GM21423 (cell line): ENCODE results near the gene CLCN3.
"Not testable (repeated sequence)": the region's sequence is repeated elsewhere in the genome, so short reads cannot be mapped to it uniquely, and the experiment has no call there.

Source experiments
- ATAC-seq: cut with Tn5 transposase; IDR thresholded peaks from one replicate; pipeline ENCODE4 v1.9.1; 2021; ENCODE audit warnings: mild to moderate bottlenecking, moderate library complexity; ENCODE audit not compliant: unreplicated experiment

The CLCN3 gene

DNA sequence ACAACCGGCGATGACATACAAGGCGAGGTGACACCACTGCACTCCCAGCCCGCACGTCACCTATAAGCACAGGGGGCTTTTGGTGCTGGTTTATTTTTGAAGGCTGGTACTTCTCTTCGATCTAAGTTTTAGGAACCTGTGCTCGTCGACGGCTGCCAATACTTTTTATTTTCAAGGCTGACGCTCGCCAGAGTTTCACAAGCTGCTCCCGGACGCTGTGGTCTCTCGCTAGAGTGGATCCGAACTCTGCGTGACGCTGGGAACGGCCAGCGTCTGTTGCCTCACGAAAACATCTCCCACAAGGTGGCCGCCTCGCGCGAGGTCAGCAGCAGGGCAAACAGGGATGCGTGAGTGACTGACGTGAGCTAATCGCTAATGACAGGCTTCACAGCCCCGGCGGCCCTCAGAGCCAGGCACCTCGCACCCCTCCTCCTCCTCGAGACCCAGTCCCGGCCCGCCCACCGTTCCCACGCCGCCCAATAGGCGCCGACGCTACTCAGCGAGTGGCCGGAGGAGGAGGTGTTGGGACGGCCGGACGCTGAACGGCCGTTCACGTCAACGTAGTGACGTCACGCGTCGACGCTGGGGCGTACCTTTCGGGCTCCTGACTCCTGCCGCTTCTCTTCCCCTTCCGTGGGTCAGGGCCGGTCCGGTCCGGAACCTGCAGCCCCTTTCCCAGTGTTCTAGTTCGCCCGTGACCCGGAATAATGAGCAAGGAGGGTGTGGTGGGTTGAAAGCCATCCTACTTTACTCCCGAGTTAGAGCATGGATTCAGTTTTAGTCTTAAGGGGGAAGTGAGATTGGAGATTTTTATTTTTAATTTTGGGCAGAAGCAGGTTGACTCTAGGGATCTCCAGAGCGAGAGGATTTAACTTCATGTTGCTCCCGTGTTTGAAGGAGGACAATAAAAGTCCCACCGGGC, at the start of gene CLCN3:
CLCN3 (plus strand) TSS at position 621 of the 922 bp plus-strand sequence. CDS start 15,351 bp downstream, outside the sequence.
- ATAC-seq, result peak; percentile 93

DNA sequence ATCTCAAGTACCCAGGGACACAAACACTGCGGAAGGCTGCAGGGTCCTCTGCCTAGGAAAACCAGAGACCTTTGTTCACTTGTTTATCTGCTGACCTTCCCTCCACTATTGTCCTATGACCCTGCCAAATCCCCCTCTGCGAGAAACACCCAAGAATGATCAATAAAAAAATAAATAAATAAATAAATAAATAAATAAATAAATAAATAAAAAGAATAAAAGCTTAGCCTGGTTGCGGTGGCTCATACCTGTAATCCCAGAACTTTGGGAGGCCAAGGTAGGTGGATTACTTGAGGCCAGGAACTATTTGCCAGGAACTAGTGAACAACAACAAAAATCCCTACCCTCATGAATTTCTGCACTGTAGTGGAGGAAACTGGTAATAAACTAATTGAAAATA, 49.4 kb upstream of the CLCN3 start:
- ATAC-seq, result not testable (repeated sequence)

DNA sequence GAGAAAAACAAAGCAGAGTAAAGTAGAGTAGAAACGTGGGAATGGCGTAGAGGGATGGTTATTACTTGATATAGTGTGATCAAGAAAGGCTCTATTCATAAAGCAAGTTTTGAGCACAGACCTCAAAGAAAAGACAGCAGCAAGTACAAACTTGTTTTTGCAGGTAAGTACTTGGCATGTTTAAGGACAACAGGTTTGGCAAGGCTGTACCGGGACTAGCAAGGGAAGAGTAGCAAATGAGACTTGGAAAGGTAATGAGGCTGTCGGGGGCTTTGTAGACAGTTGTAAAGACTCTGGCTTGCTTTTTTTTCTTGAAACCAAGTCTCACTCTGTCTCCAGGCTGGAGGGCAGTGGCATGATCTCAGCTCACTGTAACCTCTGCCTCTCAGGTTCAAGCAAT, 48.9 kb upstream of the CLCN3 start:
- ATAC-seq, result no peak

DNA sequence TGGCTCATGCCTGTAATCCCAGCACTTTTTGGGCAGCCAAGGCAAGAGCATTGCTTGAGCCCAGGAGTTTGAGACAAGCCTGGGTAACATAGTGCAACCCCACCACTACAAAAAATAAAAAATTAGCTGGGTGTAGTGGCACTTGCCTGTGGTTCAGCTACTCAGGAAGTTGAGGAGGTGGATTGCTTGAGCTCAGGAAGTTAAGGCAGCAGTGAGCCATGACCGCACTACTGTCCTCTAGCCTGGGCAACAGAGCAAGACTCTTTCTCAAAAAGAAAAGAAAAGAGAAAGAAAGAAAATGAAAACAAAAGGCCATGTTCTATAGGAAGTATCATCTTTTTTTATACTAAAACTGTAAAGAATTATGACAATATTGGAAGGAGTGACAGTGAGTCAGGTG, 46.5 kb upstream of the CLCN3 start:
- peak; percentile 80 for ATAC-seq

DNA sequence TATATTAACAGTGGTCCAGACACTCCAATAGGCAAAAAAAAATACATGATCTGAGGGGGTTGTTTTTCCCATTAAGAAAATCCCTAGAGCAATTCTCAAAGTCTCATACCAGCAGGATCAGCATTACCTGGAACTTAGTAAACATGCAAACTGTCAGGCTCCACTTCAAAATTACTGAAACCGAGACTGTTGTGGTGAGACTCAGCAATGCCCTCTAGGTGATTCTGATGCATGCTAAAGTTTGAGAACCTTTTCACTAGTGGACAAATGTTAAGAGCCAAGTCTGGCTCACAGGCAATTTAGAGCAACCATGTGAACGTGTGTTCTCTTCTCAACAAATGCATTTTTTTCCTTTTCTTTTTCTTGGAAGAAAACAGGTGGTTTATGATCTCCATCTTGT, 38.2 kb upstream of the CLCN3 start:
- ATAC-seq, result peak; percentile 85

DNA sequence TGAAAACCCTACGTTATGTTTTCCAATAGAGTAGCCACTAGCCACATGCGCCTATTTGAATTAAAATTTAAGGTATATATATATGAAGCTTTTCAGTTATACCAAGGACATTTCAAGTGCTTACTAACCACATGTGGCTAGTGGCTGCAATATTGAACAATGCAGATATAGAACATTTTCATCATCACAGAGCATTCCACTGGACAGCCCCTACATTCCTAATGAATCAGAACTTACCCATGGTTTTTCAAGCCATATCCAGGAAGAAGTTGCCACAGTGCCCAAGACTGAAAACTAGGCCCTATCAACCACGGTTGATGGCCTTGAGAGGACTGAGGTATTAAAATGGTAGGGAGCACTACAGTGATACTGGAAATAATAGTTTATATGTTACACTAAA, 37.7 kb upstream of the CLCN3 start:
- no peak for ATAC-seq

DNA sequence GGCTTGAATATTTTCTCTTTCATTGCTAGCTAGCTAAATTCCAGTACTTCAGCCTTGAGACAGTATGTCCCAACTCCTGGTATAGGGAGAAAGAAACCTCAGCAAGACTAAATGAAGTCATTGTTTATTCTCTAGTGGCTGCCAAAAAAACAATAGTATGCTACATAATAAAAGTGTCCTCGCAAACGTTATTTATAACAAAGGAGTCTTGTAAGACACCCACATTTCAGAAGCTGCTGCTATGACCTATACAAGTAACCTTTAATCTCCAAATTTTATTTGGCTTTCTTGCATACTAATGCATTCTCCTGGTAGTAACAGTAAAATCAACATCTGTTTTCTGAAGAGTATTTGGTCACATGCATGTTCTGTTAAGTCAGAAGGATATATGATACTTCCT, 36.8 kb upstream of the CLCN3 start:
- no peak for ATAC-seq

DNA sequence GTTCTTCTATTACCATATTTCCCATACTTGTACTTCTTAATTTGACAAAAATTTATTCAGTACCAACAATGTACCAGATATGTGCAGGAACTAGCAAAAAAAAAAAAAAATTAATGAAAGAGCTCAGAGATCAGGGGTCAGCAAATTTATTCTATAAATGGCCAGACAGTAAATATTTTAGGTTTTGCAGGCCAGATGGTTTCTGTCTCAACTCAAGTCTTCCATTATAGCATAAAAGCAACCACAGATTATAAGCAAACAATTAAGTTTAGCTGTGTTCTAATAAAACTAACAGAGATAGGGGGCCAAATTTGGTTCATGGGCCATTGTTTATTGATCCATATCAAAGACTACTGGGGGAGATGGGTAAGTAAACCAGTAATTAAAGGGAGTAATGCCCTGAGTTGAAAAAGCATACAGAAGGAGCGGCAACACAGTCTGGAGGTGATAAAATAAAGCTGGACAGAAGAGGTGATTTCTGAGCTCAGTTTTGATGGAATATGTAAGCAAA, 27.3 kb upstream of the CLCN3 start:
- no peak for ATAC-seq

DNA sequence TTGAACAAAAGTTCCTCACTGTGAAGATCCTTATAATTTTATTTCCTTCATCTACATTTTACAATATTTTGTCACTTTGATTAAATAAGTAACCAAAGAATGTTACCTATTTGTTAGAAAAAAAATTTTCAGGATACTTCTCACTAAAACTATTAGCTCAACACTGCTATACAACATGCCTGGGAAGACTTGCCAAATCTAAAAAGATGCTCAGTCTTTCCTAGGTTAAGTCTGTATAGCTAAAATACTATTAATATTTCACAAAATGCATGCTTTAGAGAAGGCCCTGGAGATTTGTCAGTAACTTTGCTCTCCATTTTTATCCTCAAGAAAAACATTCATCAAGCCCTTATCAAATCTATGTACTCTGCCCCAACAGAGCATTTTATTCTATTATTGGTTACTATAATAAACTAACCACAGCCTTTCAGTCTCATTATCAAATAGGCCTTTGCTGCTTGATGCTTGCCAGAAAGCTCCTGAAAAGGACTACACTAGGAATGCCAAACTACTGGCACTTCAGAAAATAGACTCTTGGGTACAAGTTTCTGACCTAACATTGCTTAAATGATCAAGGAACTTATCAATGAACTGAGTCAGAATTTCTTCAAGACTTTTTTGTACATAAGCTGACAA, 25.7 kb upstream of the CLCN3 start:
- no peak for ATAC-seq

DNA sequence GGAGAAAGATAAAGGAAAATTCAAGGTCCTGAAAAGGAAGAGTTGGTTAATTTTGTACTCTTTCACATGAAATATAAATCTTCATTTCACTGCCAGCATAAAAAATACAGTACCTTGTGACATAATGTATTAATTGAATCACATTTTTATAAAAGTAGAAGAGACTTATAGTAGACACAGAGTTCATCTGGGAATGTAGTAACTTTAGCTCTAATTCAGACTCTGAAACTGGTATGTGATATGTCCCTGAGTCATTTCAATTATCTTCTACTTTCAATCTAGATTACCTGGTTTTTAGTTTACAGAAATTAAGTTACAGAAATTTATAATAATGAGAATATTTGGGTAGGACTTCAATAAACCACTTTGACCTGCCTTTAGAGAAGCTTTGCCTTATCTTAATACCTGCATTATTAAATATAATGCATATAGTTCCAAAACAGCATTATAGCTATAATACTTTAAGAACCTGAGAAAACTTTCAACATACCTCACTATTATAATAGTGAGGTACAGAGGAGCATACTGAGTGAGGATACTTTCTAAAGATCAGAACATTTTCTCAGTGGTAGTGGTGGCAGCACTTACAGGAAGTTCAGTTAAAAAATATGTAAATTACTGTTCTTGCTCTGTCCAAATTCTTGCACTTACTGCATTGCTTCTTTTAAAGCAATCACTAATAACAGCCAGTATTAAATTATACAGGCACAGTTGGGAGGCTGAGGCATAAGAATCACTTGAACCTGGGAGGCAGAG, 19.2 kb upstream of the CLCN3 start:
- ATAC-seq, result peak; percentile 58

DNA sequence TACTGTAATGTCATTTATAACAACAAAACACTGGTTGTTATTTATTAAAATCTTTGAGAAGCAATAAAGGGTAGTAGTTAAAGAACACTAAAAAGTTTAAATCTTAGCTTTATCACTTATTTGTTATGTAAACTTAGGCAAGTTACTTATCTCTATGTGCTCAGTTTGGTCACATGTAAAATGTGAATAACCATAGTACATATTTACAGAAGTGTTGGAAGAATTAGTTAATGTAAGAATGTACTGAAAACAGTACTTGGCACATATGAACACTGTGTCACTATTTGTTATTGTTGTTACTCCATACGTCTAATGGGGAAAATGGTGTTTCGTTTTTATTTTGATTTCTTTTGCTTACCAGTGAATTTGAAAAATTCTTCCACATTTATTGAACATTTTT, 17.1 kb upstream of the CLCN3 start:
- no peak for ATAC-seq

DNA sequence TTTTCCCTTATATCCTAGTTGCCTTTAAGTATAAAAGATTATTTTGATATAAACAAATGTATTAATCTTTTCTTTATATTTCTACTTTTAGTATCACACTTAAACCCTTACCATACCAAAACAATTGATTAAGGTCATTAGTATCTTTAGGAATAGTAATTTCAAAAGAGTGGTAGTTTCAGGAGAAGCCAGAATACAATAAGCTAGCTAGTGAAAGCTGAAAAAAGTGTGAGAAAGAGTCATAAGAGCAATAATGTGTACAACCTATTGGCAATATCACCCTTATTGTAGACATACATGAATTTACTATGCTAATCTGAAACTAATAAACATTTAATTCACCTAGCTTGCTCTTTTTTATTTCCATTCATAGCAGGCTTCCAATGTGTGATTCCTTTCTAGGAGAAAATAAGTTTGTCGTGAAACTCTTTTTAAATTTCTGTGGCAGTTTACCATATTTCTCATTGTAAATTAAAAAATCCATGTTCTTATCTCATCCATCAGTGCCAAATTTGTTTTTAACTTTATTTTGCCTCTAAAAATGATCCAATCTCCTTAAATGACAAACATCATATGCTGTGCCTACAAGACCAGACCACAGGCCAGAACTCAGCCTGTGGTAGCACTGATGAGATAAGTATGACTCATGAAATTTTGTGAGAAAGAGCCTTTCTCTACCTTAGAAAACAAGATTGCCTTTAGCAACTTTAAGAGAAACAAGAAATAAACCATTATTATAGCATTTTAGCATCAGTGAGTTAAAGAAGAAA, 16.1 kb upstream of the CLCN3 start:
- peak; percentile 88 for ATAC-seq

DNA sequence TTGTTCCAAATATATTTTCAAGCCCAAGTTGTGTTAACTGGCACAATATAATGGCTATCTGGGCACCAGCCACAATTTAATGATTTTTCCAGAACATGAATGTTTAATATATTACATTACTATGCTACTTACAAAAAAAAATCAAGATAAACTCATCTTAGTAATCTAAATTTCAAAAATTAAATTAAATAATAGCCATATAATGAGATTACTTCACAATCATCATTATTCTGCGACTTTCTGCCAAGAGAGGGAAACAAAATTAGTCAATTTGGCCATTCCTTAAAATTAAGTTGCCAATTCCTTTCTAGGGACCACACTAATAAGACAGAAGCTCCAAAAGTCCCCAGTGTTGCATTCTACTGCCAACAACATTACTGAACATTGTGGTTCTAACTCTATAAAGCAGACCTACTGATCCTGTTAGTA, 15.5 kb upstream of the CLCN3 start:
- no peak for ATAC-seq

DNA sequence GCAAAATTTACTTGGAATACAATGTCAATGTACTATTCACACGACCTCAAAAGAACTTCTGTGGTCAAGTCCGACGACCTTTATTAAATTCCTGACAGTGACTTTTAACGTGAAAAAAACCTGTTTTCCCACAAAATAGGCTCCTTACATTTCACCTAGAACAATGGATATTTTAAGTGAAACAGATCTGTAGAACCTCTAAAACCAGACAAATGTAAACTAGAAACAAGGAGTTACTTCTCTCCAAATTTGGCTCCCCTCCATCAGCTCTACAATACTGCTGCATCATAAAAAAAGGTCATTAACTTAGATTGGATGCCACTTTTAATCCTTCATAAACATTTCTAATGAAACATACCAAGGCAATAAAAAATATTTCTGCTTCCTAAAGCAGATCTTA, 9.2 kb upstream of the CLCN3 start:
- no peak for ATAC-seq

DNA sequence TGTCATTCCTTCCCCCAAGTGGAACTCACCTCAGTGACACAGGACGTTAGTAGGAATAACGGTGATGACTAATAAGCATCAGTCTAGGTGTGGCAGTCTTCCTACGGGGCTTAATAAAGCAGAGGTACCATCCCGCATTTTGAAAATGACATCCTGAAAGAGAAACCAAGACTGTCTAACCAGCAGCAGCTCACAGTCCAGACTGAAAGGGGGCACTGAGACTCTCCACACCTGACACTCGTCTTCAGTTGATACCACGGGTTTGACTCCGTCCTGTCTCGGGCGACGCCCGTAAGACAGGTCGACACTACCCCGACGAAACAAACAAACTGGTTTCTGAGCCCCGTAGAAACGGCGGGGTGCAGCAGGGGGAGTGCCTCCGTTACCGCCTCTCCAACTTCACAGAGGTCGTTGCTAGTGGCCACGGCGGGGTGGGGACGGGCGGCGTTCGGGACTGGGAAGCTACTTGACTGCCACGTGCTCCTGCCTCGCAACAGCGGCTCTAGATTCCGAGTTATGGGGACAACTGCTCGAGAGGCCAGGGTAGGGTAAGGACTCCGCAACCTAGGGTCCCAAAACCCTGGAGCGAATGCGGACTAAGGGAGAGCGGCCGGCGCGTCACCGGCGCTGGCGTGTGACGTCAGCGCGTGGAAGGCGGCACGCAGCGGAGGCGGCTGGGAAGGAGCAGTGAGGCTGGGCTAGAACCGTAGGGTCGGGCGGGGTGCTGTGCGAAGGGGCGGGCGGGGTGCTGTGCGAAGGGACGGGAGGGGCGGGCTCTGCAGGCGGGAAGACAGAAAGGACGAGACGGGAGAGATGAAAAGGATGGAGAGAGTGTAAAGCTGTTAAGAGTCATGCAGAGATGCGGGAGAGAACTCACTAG, 8.1 kb upstream of the CLCN3 start, which contains the start of gene NEK1:
NEK1 (minus strand) TSS at position 593 of the 880 bp plus-strand sequence. CDS start 9,953 bp downstream, outside the sequence.
- peak; percentile 94 for ATAC-seq

DNA sequence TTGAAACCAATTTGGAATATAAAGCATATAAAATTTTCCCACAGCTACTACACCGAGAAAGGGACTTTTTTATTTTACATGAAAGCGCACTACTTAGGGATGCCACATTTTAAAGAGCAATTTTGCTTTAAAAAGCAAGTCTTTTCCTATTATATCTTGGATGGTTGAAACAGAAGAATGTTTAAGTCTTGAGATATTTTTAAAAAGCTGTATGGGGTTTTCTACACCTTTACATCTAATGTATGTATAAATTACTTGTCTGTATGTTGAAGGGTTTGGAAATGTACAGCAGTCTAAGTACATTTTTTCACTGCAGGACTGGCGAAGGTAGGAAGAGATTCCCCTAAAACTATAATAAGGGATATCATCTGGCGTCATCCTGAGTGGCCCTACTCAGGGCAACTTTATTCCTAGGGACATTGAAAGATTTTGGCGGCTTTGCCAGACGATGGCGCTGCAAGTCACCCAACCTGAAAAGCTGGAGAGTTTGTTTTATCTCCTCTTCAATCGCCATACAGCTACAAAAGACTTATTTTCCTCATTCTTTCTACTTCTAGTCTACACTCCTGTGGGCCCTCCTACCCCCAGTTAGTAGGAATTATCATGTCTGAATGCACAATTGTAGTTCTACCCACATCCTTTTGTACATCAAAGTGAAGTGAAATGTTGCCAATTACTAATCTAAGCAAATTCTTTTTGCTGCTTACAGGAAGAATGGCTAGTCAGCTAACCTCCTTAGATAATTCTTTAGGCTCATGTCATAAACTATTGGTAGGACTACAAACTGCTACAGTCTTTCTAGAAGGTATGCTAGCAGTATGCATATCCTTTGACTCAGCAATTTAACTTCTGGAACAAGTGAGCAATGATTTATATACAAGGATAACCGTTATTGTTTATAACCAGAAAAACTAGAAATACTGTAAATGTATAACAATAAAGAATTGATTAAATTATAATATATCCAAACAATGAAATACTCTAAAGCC, 7.2 kb upstream of the CLCN3 start:
- ATAC-seq, result peak; percentile 36

DNA sequence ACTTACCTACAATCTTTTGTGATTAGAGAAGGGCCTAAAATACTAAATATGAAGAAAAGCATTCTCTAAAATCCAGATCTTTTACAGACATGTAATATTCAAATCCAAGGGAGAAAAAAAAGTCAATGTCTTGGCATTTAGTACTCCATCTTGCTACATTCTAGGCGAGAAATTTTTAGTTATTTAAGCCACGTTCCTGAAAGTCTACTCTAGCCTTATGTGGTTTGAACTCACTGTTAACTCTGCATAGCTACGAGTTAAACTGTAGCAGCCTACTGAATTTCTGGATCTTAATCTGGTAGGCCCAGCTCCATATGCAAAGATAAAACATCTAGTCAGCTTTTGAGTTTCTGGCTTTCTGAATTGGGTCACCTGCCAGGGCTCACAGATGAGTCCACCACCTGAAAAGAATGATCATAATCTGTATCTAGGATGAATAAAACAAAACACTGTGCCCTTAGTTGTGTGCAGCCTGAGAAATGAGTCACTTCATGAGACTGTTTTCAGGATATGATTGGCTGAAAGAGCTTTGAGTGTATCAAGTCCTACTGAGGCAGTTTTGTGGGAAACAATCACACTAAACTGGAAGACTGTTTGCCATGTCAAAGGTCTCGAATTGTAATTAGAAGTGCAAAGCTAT, 4.8 kb upstream of the CLCN3 start:
- no peak for ATAC-seq

DNA sequence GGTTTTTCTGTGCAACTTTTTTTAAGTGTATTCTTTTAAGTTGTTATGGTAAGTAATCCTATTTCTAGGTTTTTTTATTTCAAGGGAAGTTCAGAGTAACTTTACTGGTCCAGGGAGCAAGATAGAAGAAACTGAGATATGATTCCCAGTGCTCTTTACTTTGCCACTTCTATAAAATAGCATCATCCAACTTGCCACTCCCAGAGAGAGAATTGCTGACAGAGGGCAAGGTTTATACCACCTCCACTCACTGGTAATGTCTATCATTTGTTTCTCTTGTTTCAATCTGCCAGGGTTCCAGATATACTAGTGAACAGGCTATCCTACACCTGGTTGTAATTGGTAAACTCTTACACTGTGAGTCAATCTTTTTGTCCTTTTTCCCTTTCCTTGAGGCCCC, 3.5 kb upstream of the CLCN3 start:
- ATAC-seq, result no peak
